GM12873 (cell line): ENCODE results near the gene IQGAP3.

ENCODE experiments used
- TF ChIP-seq, protein P1 (sequence below): IDR thresholded peaks from 2 replicates; pipeline ENCODE4 v1.5.1; 2012; ENCODE audit warnings: low read depth, mild to moderate bottlenecking, moderate library complexity, low read length, control low read depth; ENCODE audit not compliant: insufficient read depth; ENCODE audit errors: missing control alignments

Gene IQGAP3

GRCh38 chr1:156556354-156556753 lies 16.0 kb downstream of the IQGAP3 start:
- TF ChIP-seq, protein P1, sequence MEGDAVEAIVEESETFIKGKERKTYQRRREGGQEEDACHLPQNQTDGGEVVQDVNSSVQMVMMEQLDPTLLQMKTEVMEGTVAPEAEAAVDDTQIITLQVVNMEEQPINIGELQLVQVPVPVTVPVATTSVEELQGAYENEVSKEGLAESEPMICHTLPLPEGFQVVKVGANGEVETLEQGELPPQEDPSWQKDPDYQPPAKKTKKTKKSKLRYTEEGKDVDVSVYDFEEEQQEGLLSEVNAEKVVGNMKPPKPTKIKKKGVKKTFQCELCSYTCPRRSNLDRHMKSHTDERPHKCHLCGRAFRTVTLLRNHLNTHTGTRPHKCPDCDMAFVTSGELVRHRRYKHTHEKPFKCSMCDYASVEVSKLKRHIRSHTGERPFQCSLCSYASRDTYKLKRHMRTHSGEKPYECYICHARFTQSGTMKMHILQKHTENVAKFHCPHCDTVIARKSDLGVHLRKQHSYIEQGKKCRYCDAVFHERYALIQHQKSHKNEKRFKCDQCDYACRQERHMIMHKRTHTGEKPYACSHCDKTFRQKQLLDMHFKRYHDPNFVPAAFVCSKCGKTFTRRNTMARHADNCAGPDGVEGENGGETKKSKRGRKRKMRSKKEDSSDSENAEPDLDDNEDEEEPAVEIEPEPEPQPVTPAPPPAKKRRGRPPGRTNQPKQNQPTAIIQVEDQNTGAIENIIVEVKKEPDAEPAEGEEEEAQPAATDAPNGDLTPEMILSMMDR: no peak

DNA sequence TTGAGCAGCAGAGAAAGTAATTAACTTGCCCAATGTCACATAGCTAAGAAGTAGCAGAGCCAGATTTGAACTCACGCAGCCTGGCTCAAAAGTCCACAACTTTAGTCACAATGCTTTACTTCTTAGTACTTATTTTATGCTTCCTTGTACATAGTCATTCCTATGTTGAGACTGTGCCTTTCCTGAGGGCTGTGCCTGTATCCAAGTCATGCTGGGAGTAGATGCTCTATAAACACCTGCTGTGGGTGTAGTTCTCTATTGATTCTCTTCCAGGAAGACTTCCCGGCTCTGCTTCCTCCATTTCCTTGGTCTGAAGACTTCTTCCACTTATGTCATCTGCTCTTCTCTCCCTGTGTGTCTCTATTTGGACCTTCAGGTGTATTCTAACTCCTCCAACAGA lies 16.6 kb downstream of the IQGAP3 start:
- TF ChIP-seq, protein P1: no peak

DNA sequence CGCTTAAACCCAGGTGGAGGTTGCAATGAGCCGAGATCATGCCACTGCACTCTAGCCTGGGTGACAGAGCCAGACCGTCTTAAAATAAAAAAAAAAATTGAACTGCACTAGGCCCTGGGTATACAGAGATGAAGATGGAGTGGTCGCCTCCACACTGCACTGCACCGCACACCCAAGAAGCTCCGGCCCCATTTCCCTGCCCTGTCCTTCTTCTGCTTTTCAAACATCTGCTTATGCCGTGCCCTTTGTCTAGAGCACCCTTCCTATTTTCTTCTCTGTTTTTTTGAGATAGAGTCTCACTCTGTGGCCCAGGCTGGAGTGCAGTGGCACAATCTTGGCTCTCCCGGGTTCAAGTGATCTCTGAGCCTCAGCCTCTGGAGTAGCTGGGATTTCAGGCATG lies 17.4 kb downstream of the IQGAP3 start:
- TF ChIP-seq, protein P1: no peak

DNA sequence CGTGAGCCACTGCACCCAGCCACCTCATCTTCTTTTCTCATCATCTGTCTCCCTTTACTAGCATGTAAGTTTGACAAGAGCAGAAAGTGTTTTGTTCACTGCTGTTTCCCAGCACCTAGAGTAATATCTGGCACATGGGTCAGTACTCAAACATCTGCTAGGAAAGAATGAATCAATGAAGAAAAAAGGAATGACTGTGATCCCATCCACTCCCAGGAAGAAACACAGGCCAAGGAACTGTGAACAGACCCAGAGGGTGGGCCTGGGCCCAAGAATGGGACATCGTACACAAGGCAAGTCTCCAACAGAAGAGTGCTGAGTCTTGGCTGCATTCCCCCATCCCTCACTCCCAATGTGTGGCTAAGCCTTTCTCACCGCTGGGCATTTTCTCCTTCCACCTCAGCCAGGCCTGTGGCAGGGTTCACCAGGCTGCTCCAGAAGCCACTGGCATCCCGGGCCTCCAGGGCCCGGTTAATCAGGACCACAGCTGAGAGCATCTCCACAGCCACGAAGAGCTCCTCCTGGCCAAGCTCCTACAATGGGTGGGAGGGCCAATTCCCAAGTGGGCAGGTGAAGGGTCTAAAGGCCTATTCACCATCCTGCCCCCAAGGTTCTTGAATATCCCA lies 18.4 kb downstream of the IQGAP3 start:
- TF ChIP-seq, protein P1: no peak

DNA sequence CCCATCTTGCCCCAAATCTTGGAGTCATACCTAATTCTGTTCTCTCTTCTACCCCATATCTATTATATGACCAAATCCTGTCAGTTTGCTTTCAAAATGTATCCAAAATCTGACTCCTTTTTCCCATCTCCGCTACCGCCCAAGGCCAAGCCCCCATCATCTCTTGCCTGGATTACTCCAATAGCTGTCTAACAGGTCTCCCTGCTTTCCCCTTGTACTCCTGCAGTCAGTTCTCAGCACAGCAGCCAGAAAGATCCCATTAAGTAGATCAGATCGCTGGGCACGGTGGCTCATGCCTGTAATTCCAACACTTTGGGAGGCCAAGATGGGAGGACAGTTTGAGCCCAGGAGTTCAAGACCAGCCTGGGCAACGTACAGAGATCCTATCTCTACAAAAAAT lies 19.8 kb downstream of the IQGAP3 start:
- TF ChIP-seq, protein P1: no peak

GRCh38 chr1:156551869-156552268 lies 20.5 kb downstream of the IQGAP3 start:
- TF ChIP-seq, protein P1: no peak

- TF ChIP-seq, protein P1: no peak
These were observed 21.2 kb downstream of the IQGAP3 start for GRCh38 chr1:156551066-156551643.
